T-helper 2 cell treated with Interferon-gamma antibody and Interleukin-4, amounts not matched to agents 5 μg/mL and 100 μg/mL, for 36 hours (primary cell): ENCODE measurements around the gene RNF144B.

Experiments used
- DNase-seq: peaks from one replicate; pipeline ENCODE4 v3.0.0; 2021; ENCODE audit warnings: low spot score
- H3K27ac Mint-ChIP-seq: one replicate; pipeline ENCODE4 v1.8.0; 2021; ENCODE audit warnings: mild to moderate bottlenecking, mixed read lengths
- H3K27me3 Mint-ChIP-seq: one replicate; pipeline ENCODE4 v1.8.0; 2021; ENCODE audit warnings: low read depth, mixed read lengths
- H3K36me3 Mint-ChIP-seq: one replicate; pipeline ENCODE4 v1.8.0; 2021; ENCODE audit warnings: low read depth, mixed read lengths
- H3K4me1 Mint-ChIP-seq: one replicate; pipeline ENCODE4 v1.8.0; 2021; ENCODE audit warnings: low read depth, mixed read lengths
- H3K4me3 Mint-ChIP-seq: one replicate; pipeline ENCODE4 v1.8.0; 2022; ENCODE audit warnings: mild to moderate bottlenecking, moderate library complexity, mixed read lengths
- H3K9me3 Mint-ChIP-seq: one replicate; pipeline ENCODE4 v1.8.0; 2021; ENCODE audit warnings: mixed read lengths

RNF144B gene

GRCh38 chr6:18424201-18424600 lies 37.1 kb downstream of the RNF144B start:
- Mint-ChIP-seq H3K9me3 (no peaks in the 10 kb centered on the region), H3K4me3 (no peak overlapping the region), H3K36me3 (no peaks in the 10 kb centered on the region), H3K27me3 (peaks cover 3% of the 10 kb centered on the region), H3K4me1 (peaks cover 5% of the 10 kb centered on the region), H3K27ac (no peak overlapping the region)
- DNase-seq = no peak

GRCh38 chr6:18425218-18425617 lies 38.1 kb downstream of the RNF144B start:
- Mint-ChIP-seq H3K4me3 (no peak overlapping the region), H3K36me3 (no peaks in the 10 kb centered on the region), H3K4me1 (peaks cover 5% of the 10 kb centered on the region)

GRCh38 chr6:18427296-18427695 lies 40.1 kb downstream of the RNF144B start:
- Mint-ChIP-seq H3K27ac (no peak overlapping the region), H3K4me1 (peaks cover 5% of the 10 kb centered on the region), H3K27me3 (no peaks in the 10 kb centered on the region), H3K36me3 (no peaks in the 10 kb centered on the region), H3K4me3 (no peak overlapping the region), H3K9me3 (no peaks in the 10 kb centered on the region)
- no peak for DNase-seq

More at GRCh38 chr6:18425218-18425617, 38.1 kb downstream of the RNF144B start:
- H3K27me3 Mint-ChIP-seq = no peaks in the 10 kb centered on the region
- H3K27ac Mint-ChIP-seq = no peak overlapping the region
- H3K9me3 Mint-ChIP-seq = no peaks in the 10 kb centered on the region
- no peak for DNase-seq

- DNase-seq = no peak
- no peaks in the 10 kb centered on the region for H3K36me3 Mint-ChIP-seq
- H3K9me3 Mint-ChIP-seq = no peaks in the 10 kb centered on the region
- no peaks in the 10 kb centered on the region for H3K27me3 Mint-ChIP-seq
- peaks cover 5% of the 10 kb centered on the region for H3K4me1 Mint-ChIP-seq
- H3K4me3 Mint-ChIP-seq = no peak overlapping the region
- H3K27ac Mint-ChIP-seq = no peak overlapping the region
Measured at GRCh38 chr6:18429655-18430297, 42.6 kb downstream of the RNF144B start.

- peaks cover 2% of the 10 kb centered on the region for H3K4me1 Mint-ChIP-seq
- no peak overlapping the region for H3K4me3 Mint-ChIP-seq
- no peaks in the 10 kb centered on the region for H3K36me3 Mint-ChIP-seq
- H3K27me3 Mint-ChIP-seq = no peaks in the 10 kb centered on the region
- no peak overlapping the region for H3K27ac Mint-ChIP-seq
- DNase-seq = no peak
- H3K9me3 Mint-ChIP-seq = no peaks in the 10 kb centered on the region
Measured at GRCh38 chr6:18431581-18431980, 44.4 kb downstream of the RNF144B start.

GRCh38 chr6:18432180-18432579 lies 45.0 kb downstream of the RNF144B start:
- Mint-ChIP-seq H3K9me3 (no peaks in the 10 kb centered on the region), H3K4me1 (no peaks in the 10 kb centered on the region), H3K27ac (no peak overlapping the region), H3K27me3 (peaks cover under 1% of the 10 kb centered on the region), H3K36me3 (no peaks in the 10 kb centered on the region), H3K4me3 (no peak overlapping the region)
- no peak for DNase-seq

GRCh38 chr6:18432619-18433018 lies 45.5 kb downstream of the RNF144B start:
- Mint-ChIP-seq H3K9me3 (no peaks in the 10 kb centered on the region), H3K4me1 (no peaks in the 10 kb centered on the region), H3K36me3 (no peaks in the 10 kb centered on the region), H3K27me3 (peaks cover 2% of the 10 kb centered on the region), H3K27ac (no peak overlapping the region), H3K4me3 (no peak overlapping the region)
- DNase-seq = no peak

- H3K36me3 Mint-ChIP-seq = no peaks in the 10 kb centered on the region
- H3K4me3 Mint-ChIP-seq = no peak overlapping the region
- H3K27ac Mint-ChIP-seq = no peak overlapping the region
Measured at GRCh38 chr6:18433059-18433458, 45.9 kb downstream of the RNF144B start.

GRCh38 chr6:18436341-18436740 lies 49.2 kb downstream of the RNF144B start:
- Mint-ChIP-seq H3K4me3 (no peak overlapping the region), H3K36me3 (no peaks in the 10 kb centered on the region), H3K27me3 (peaks cover 6% of the 10 kb centered on the region), H3K9me3 (no peaks in the 10 kb centered on the region), H3K27ac (no peak overlapping the region), H3K4me1 (peaks cover 3% of the 10 kb centered on the region)
- DNase-seq = no peak

More at GRCh38 chr6:18433059-18433458, 45.9 kb downstream of the RNF144B start:
- Mint-ChIP-seq H3K27me3 (peaks cover 6% of the 10 kb centered on the region), H3K4me1 (no peaks in the 10 kb centered on the region), H3K9me3 (no peaks in the 10 kb centered on the region)
- DNase-seq = no peak

GRCh38 chr6:18439581-18439980 lies 52.4 kb downstream of the RNF144B start:
- Mint-ChIP-seq H3K4me1 (peaks cover 4% of the 10 kb centered on the region), H3K9me3 (no peaks in the 10 kb centered on the region), H3K36me3 (no peaks in the 10 kb centered on the region), H3K4me3 (no peak overlapping the region), H3K27me3 (peaks cover 6% of the 10 kb centered on the region), H3K27ac (no peak overlapping the region)
- DNase-seq = no peak

- no peak overlapping the region for H3K27ac Mint-ChIP-seq
- no peaks in the 10 kb centered on the region for H3K36me3 Mint-ChIP-seq
- peaks cover 4% of the 10 kb centered on the region for H3K4me1 Mint-ChIP-seq
- no peak for DNase-seq
- H3K4me3 Mint-ChIP-seq = no peak overlapping the region
- H3K9me3 Mint-ChIP-seq = no peaks in the 10 kb centered on the region
- peaks cover 6% of the 10 kb centered on the region for H3K27me3 Mint-ChIP-seq
Measured at GRCh38 chr6:18441251-18441979, 54.3 kb downstream of the RNF144B start.

- Mint-ChIP-seq H3K27me3 (no peaks in the 10 kb centered on the region), H3K9me3 (no peaks in the 10 kb centered on the region)
Measured at GRCh38 chr6:18444111-18444510, 57.0 kb downstream of the RNF144B start.

GRCh38 chr6:18445228-18445627 lies 58.1 kb downstream of the RNF144B start:
- peaks cover 3% of the 10 kb centered on the region for H3K4me1 Mint-ChIP-seq
- H3K27ac Mint-ChIP-seq = no peak overlapping the region
- no peaks in the 10 kb centered on the region for H3K9me3 Mint-ChIP-seq
- H3K27me3 Mint-ChIP-seq = no peaks in the 10 kb centered on the region
- no peak for DNase-seq
- no peaks in the 10 kb centered on the region for H3K36me3 Mint-ChIP-seq
- no peak overlapping the region for H3K4me3 Mint-ChIP-seq

More at GRCh38 chr6:18444111-18444510, 57.0 kb downstream of the RNF144B start:
- Mint-ChIP-seq H3K36me3 (no peaks in the 10 kb centered on the region), H3K4me3 (no peak overlapping the region), H3K27ac (no peak overlapping the region), H3K4me1 (peaks cover 4% of the 10 kb centered on the region)
- no peak for DNase-seq

- H3K27me3 Mint-ChIP-seq = no peaks in the 10 kb centered on the region
- H3K27ac Mint-ChIP-seq = no peak overlapping the region
- no peaks in the 10 kb centered on the region for H3K9me3 Mint-ChIP-seq
- DNase-seq = no peak
- no peaks in the 10 kb centered on the region for H3K4me1 Mint-ChIP-seq
- no peaks in the 10 kb centered on the region for H3K36me3 Mint-ChIP-seq
- no peak overlapping the region for H3K4me3 Mint-ChIP-seq
Measured at GRCh38 chr6:18446771-18447170, 59.6 kb downstream of the RNF144B start.
